Measurements from ENCODE around the gene MYO1D.

The MYO1D gene

DNA sequence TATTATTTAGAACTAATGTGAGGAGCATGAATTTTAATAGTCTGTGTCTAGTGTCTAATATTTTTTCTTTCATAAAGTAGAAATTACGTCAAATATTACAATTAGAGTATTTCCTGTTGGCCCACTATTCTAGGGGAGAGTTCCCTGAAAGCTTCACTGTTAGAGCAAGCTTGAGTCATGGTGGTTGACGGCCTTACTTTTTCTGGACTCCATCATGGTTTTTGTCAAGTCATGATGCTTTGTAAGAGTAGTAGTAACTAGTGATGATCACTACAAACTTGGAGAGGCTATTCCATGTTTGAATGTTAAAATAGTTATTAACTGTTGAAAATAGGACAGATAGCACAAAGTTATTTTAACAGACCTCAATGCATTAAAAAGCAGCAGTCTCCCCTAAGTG, 431.0 kb downstream of the MYO1D start:
- DNase-seq = no peak

DNA sequence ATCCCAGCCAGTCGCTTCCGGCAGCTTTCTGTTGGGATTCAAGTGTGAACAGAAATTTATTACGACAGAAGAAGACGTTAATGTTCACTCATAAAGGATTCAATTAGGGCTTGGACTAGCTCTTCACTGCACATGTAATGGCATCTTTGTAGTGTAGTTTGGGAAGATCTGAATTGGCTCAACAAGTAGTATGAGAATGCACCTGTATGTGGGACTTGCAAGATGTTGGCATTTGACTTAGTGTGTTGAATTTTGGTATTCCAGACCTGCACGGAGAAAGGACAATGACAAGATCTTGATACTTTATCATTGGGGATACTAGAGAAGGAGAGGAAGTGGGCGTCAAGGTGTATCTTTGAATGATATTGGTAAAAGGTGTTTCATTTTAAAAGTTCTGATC, 431.4 kb downstream of the MYO1D start:
- no peak for DNase-seq

DNA sequence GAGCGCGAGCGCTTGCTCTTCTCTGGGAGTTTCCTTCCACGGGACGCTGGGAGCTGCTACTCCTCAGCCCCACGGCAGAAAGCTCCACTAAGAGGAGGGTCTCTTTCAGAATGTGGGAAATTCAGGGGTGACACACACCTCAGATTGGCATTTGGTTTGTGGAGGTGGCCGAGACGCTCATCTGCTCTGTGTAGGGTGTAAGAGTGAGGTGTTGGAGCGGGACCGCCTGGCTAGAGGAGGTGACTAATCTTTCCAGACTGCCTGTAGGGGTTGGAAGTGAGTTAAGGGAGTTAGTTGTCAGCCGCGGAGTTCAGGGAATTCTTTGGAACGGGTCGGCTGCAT, 431.9 kb downstream of the MYO1D start:
- DNase-seq = no peak

DNA sequence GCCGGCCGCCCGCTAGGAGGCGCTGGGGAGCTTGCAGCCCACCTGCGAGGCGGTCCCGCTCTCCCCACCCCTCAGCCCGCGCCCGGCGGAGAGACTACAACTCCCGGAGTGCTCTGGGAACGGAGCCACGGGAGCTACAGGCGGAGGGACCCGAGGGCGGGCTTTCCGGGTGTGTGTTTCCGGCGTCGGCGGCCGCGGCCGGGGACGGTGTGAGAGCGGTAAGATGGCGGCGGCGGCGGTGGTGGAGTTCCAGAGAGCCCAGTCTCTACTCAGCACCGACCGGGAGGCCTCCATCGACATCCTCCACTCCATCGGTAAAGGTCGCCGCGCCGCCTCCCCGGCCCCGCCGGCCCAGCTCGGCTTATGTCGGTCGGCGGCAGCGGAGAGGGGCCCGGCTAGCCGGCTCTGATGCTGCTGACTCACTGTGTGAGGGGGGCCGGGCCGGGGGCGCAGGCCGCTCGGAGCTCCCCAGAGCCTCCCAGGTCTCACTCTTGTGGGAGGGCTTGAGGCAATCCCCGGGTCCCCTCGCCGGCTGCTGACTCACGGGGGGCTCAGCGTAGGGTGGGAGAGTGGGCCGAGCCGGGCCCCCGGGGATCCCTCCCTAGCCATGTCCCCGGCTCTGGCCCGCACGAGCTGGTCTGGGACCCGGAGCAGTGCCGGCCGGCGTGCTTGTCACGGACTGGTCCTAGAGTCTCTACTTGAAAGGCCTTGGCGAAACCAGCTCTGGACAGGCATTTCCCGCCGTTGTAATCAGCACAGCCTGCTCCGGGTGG, 432.4 kb downstream of the MYO1D start, which contains the start of gene PSMD11:
Gene PSMD11 (plus strand): TSS at position 210 of the 773 bp plus-strand sequence. CDS start 14 bp downstream, at position 224.
- DNase-seq = peak; percentile 92 to 94

DNA sequence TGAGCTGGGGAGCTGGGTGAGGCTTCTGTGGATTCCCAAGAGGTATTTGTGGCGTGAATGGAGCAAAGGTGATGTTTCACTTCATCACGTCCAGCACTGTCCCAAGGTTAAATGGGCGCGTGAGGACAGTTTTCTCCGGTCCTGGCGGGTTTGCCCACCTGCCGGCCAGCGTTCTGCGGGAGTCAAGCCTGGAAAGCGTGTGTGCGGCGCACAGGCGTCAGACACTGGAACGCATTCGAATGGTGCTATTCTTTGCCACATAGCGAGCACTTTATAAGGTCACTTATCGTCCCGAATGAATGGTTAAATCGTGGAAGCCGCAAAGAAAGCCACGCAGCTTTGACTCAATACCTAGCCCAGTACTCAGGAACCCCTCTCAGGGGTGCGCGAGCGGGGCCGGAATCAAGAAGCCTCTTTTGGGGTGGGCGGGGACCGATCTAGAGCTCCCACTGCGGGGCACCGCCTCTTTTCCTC, 433.1 kb downstream of the MYO1D start:
- DNase-seq = no peak
